ENCODE measurements around the gene NPW. TPM values are rescaled to one million over a fixed set of nuclear protein-coding genes. Genes with fewer than 3 reads are reported as not detected.

NPW gene
- total and polyA plus RNA-seq, 2 donors (not counting 3 experiments of a cell fraction or from before 2014, with no cell fraction given) = 0.84 to 3.3 TPM

- no TSS peak for BruUV-seq (replicated peaks)
- H4K20me1 ChIP-seq (replicated peaks; ENCODE audit: control insufficient read depth, extremely low read depth, insufficient read depth, low read length) = no peaks in the 10 kb centered on the region
- peak; percentile 21 for FAIRE-seq
- ChIA-PET CTCF (interaction anchor here (0.6 to 8.9 kb wide), 12 partner anchors 8 to 443 kb away, joined by 3 to 137 read pairs (median 6); partner anchors contain the start of gene ECI1), POLR2A (interaction anchor here (3.1 kb wide), 1 partner anchor 131 kb away, joined by 20 read pairs; the partner anchor contains the start of gene TRAF7)
- intact Hi-C loops (cut with micrococcal nuclease) (no loop called here), dilution Hi-C loops (cut with MboI; ENCODE audit: extremely low pct_ligation_motif_present, low sequenced_read_pairs) (no loop called here)
- no peak overlapping the region for H2AFZ ChIP-seq (ENCODE audit: low read depth, low read length)
- peaks cover 15% of the 10 kb centered on the region for H3K79me2 ChIP-seq (ENCODE audit: control insufficient read depth, insufficient read depth, low read length)
- H3K9me3 ChIP-seq (replicated peaks; ENCODE audit: control insufficient read depth, insufficient read depth, low read length) = no peaks in the 10 kb centered on the region
- no peak overlapping the region for H3K4me3 ChIP-seq (replicated peaks in 1 of 3; ENCODE audit: insufficient read depth in 1 of 3, low read depth in 1 of 3, low read length in 3 of 3)
- H3K27me3 ChIP-seq (ENCODE audit: control insufficient read depth in 2 of 2, insufficient read depth in 2 of 2, low read length in 2 of 2) = peaks cover 4 to 11% of the 10 kb centered on the region in 2 experiments
- DNase-seq (ENCODE audit: low read depth, low spot score) = no peak
- no peaks in the 10 kb centered on the region for H3K9me1 ChIP-seq (replicated peaks; ENCODE audit: control insufficient read depth, extremely low read depth, insufficient read depth, low read length)
- peaks cover 28% of the 10 kb centered on the region for H3K4me1 ChIP-seq (ENCODE audit: control insufficient read depth, extremely low read depth, insufficient read depth, low read length)
- no peaks in the 10 kb centered on the region for H3K36me3 ChIP-seq (ENCODE audit: control insufficient read depth in 2 of 2, extremely low read depth in 1 of 2, insufficient read depth in 2 of 2, low read length in 2 of 2)
- no peak overlapping the region for H3K4me2 ChIP-seq (ENCODE audit: insufficient read depth, low read length)
- TF ChIP-seq MYC (IDR thresholded peaks at IDR 0.05; ENCODE audit: low read depth, low read length) (no peak), CTCF (IDR thresholded peaks at IDR 0.05; ENCODE audit: extremely low read depth in 1 of 2, insufficient read depth in 1 of 2, low read depth in 1 of 2, low read length in 2 of 2) (no peak), GATA2 (IDR thresholded peaks at IDR 0.05; ENCODE audit: insufficient read depth, insufficient read length, low read depth, low read length) (no peak), POLR2A (IDR thresholded peaks at IDR 0.05; ENCODE audit: low read depth, low read length) (no peak), EZH2 (IDR thresholded peaks at IDR 0.05; ENCODE audit: borderline replicate concordance, low read depth, low read length, severe bottlenecking) (no peak), JUN (IDR thresholded peaks at IDR 0.05; ENCODE audit: borderline replicate concordance, insufficient read depth, insufficient read length, low read depth) (no peak)
- H3K9ac ChIP-seq (replicated peaks; ENCODE audit: extremely low read depth, insufficient read depth, low read length) = no peak overlapping the region
- no peak overlapping the region for H3K27ac ChIP-seq (ENCODE audit: insufficient read depth, low read depth, low read length)
Observed at GRCh38 chr16:2024032-2024420, 4.4 kb downstream of the NPW start.
